BLaER1 (cell line): ENCODE measurements around the gene AIF1L.
A peak's percentile ranks its signal among the peaks of the same experiment; 100 is the strongest.

Experiments
- H3K27ac ChIP-seq: shearing (Covaris generic); formaldehyde crosslinking; 2 replicates; pipeline ENCODE4 v1.8.1; 2022
- H3K27me3 ChIP-seq: shearing (Covaris generic); formaldehyde crosslinking; 2 replicates; pipeline ENCODE4 v1.8.1; 2022
- H3K36me3 ChIP-seq: shearing (Covaris generic); formaldehyde crosslinking; 2 replicates; pipeline ENCODE4 v1.8.1; 2022
- H3K4me1 ChIP-seq: shearing (Covaris generic); formaldehyde crosslinking; 2 replicates; pipeline ENCODE4 v1.8.1; 2022
- H3K4me2 ChIP-seq: shearing (Covaris generic); formaldehyde crosslinking; 2 replicates; pipeline ENCODE4 v1.8.1; 2022
- H3K4me3 ChIP-seq: shearing (Covaris generic); formaldehyde crosslinking; 2 replicates; pipeline ENCODE4 v1.8.1; 2022
- H3K9ac ChIP-seq: shearing (Covaris generic); formaldehyde crosslinking; 2 replicates; pipeline ENCODE4 v1.8.1; 2022
- H3K9me3 ChIP-seq: shearing (Covaris generic); formaldehyde crosslinking; 2 replicates; pipeline ENCODE4 v1.8.1; 2022
- H4K20me1 ChIP-seq: shearing (Covaris generic); formaldehyde crosslinking; 2 replicates; pipeline ENCODE4 v1.8.1; 2022
- Cebpa-rat ChIP-seq: shearing (Covaris generic); IDR thresholded peaks from 2 replicates; pipeline ENCODE4 v1.8.1; 2022

The AIF1L gene

DNA sequence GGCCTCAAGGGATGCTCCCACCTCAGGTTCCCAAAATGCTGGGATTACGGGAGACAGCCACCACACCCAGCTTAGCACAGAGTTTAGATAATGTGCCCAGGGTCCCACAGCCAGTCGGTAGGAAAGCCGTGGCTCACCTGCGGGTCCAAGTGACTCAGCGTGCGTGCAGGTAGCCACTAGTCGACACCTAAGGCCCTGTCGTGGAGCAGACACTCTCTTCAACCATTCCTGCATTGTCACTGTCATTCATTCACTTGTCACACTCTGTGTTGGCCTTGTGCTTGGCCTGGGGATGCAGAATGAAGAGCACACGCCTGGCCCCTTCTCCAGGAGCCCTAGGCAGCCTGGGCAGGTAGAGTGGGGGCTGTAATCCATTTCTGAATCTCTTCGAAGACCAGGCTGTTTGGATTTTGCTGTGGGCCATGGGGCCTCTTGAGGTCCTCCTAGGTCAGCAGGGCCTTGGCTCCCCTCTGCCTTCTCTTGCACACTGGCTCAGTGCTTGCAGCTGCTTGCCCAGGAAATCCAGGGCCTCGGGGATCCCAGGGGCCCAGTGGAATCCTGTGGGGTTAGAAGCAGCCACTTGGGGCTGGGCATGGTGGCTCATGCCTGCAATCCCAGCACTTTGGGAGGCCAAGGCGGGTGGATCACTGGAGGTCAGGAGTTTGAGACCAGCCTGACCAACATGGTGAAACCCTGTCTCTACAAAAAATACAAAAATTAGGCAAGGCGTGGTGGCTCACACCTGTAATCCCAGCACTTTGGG is 6.1 kb upstream of the AIF1L start:
- Histone ChIP-seq H3K4me2 (no peak overlapping the region), H3K36me3 (no peaks in the 10 kb centered on the region), H3K27me3 (peaks cover 8% of the 10 kb centered on the region), H3K9me3 (no peaks in the 10 kb centered on the region), H3K27ac (no peak overlapping the region), H4K20me1 (no peaks in the 10 kb centered on the region), H3K4me3 (no peak overlapping the region), H3K9ac (no peak overlapping the region), H3K4me1 (peaks cover 19% of the 10 kb centered on the region)
- no peak for TF ChIP-seq Cebpa-rat

DNA sequence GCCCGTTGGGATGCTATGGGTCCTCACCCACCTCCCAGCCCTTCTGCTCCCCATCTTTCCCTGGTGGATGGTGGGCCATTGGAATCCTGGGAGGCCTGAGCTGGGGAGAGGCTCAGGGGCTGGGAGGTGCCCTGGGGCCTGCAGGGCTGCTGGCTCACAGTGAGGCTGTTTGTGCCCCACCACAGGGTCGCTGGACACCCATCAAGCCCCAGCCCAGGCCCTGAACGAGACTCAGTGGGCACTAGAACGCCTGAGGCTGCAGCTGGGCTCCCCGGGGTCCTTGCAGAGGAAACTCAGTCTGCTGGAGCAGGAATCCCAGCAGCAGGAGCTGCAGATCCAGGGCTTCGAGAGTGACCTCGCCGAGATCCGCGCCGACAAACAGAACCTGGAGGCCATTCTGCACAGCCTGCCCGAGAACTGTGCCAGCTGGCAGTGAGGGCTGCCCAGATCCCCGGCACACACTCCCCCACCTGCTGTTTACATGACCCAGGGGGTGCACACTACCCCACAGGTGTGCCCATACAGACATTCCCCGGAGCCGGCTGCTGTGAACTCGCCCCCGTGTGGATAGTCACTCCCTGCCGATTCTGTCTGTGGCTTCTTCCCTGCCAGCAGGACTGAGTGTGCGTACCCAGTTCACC is 4.9 kb upstream of the AIF1L start:
- TF ChIP-seq Cebpa-rat = no peak
- Histone ChIP-seq H3K9me3 (no peaks in the 10 kb centered on the region), H3K4me3 (no peak overlapping the region), H3K4me1 (peaks cover 21% of the 10 kb centered on the region), H3K27me3 (peaks cover 19% of the 10 kb centered on the region), H3K9ac (no peak overlapping the region), H3K4me2 (no peak overlapping the region), H3K27ac (no peak overlapping the region), H3K36me3 (no peaks in the 10 kb centered on the region), H4K20me1 (no peaks in the 10 kb centered on the region)

DNA sequence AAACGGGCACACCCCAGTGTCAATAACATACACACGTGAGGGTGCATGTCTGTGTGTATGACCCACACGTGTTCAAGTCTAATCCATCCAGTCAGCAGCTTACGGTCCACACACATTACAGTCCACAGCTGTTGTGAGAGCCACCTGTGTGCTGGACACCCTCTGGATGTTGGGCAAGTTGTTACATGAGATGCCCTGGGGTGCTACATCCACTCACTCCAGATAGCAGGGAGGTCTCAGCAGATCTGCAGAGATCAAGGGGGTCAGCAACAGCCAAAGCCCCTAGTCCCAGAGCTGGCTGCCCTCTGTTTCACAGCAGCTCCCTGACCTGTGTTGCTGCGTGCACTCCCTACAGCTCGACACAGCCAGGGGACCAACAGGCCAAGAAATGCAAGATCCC is 4.3 kb upstream of the AIF1L start:
- no peaks in the 10 kb centered on the region for H3K36me3 ChIP-seq
- H3K27ac ChIP-seq = no peak overlapping the region
- H3K4me3 ChIP-seq = no peak overlapping the region
- H3K9me3 ChIP-seq = no peaks in the 10 kb centered on the region
- no peak overlapping the region for H3K4me2 ChIP-seq
- H3K27me3 ChIP-seq = peaks cover 25% of the 10 kb centered on the region
- peaks cover 26% of the 10 kb centered on the region for H3K4me1 ChIP-seq
- H3K9ac ChIP-seq = no peak overlapping the region
- no peaks in the 10 kb centered on the region for H4K20me1 ChIP-seq
- no peak for TF ChIP-seq Cebpa-rat

DNA sequence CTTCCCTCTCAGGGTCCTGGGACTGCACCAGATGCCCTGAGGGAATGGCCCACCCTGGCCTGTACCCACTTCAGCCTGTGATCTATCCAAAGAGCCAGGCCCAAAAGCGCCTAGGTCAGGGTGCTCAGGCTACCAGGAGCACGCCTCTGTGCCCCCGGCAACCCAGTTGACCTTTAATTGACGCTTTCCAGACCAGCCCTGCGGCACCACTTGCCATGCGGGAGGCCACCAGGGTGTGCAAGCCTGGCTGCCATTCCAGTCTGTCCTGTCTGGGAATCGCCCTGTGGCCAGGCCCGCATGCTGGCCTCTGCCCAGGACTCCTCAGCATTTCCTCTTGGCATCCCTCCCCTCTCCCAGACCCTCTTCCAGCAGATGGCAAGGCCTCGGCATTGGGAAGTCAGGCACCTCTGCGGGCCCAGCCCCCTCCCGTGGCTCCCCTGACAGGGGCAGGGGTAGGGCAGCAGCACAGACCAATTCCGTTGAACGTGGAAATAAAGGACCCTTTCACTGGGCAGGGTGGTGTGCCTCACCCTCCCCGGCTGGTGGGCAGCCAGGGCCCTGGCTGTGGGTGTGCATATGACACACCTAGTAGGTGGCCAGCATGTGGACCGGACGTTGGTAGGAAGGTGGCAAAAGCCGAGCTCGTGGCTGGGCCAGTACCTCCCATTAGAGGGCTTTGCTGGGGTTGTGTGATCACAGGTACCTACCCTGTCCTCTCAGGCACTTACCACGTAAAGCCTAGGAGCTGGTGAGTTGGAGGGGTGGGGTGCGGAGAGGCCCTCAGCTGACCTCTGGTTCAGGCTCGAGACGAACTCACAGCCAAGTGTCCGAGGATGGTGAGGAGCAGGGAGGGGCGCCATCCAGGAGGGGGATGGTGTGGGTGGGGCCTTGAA is 3.5 kb upstream of the AIF1L start:
- H3K27ac ChIP-seq = no peak overlapping the region
- H3K9me3 ChIP-seq = no peaks in the 10 kb centered on the region
- no peak for TF ChIP-seq Cebpa-rat
- H3K36me3 ChIP-seq = no peaks in the 10 kb centered on the region
- H3K27me3 ChIP-seq = peaks cover 32% of the 10 kb centered on the region
- H3K4me1 ChIP-seq = peaks cover 28% of the 10 kb centered on the region
- no peak overlapping the region for H3K9ac ChIP-seq
- H4K20me1 ChIP-seq = no peaks in the 10 kb centered on the region
- no peak overlapping the region for H3K4me2 ChIP-seq
- no peak overlapping the region for H3K4me3 ChIP-seq

DNA sequence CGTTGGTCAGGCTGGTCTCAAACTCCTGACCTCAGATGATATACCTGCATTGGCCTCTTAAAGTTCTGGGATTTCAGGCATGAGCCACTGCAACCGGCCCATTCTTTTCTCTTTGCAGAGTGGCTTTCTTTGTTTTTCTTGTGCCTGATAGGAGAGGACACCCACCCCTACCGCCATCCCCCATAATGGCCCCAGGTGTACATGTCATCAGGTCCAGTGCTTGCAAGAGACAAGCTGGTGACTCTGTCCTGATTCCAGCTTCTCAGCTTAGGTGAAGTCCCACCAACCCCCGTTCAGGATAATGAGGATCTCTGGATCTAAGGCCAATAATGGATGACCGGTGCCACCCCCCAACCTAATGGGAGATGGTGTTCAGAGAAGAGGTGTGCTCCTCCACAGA is 2.3 kb upstream of the AIF1L start:
- H4K20me1 ChIP-seq = no peaks in the 10 kb centered on the region
- H3K4me3 ChIP-seq = no peak overlapping the region
- H3K27me3 ChIP-seq = peaks cover 37% of the 10 kb centered on the region
- H3K4me1 ChIP-seq = peaks cover 40% of the 10 kb centered on the region
- no peaks in the 10 kb centered on the region for H3K36me3 ChIP-seq
- no peak overlapping the region for H3K27ac ChIP-seq
- H3K9me3 ChIP-seq = no peaks in the 10 kb centered on the region
- no peak for TF ChIP-seq Cebpa-rat
- H3K9ac ChIP-seq = no peak overlapping the region
- H3K4me2 ChIP-seq = no peak overlapping the region

DNA sequence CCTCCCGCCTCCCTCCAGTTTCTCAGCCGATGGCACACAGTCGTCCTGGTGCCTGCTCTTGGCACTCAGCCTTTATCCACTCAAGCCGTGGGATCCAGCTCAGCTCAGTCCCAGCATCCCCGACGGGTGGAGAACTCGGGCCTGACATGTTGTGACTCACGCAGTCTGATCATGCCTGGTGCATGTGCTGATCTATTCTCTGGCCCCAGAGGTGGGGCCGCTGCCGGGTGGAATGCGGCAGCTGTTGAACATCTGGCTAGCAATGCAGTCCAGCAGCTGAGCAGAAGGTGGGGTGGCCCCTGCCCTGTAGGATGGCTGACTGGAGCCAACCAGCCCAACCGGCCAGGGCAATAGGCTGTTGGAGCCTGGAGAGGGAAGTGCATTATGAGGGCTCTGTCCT is 1.7 kb upstream of the AIF1L start:
- H4K20me1 ChIP-seq = no peaks in the 10 kb centered on the region
- TF ChIP-seq Cebpa-rat = no peak
- peaks cover 37% of the 10 kb centered on the region for H3K27me3 ChIP-seq

DNA sequence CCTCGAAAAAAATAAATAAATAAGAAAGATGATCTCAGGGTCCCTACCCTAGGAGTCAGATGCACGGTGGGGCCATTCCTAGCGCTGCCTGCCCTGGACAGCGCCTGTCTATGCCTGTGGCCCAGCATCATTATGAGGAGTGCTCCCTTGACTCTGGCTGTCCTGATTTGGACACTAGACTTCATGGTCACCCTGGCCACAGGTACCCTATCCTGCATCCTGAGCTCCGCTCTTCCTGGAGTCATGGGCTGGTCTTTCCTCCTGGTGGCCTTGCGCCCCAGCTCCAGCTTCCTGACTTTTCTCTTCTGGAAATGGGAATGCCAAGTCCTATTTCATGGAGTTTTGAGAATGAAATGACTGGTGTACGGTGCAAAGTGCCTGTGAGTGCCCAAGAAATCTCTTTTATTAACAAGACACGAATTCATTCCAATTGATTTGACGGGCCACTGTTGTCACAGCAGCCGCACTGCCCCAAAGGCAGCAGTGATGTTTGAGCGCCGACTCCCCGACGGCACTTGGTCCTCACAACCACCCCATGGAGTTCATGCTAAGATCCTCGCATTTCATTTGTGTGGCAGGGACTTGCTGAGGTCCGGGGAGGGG is 564 bp upstream of the AIF1L start:
- Histone ChIP-seq H3K27me3 (peaks cover 37% of the 10 kb centered on the region), H3K9me3 (no peaks in the 10 kb centered on the region), H4K20me1 (no peaks in the 10 kb centered on the region), H3K4me3 (peak overlapping the region; percentile 70), H3K9ac (peak overlapping the region; percentile 32; the same call in 1 of the 2 replicates), H3K27ac (no peak overlapping the region), H3K36me3 (no peaks in the 10 kb centered on the region), H3K4me2 (peak overlapping the region; percentile 62), H3K4me1 (peaks cover 51% of the 10 kb centered on the region)
- TF ChIP-seq Cebpa-rat = no peak

More for the DNA sequence above, 1.7 kb upstream of the AIF1L start:
- H3K27ac ChIP-seq = no peak overlapping the region
- H3K9me3 ChIP-seq = no peaks in the 10 kb centered on the region
- H3K4me2 ChIP-seq = no peak overlapping the region
- no peak overlapping the region for H3K9ac ChIP-seq
- H3K36me3 ChIP-seq = no peaks in the 10 kb centered on the region
- H3K4me3 ChIP-seq = no peak overlapping the region
- peaks cover 46% of the 10 kb centered on the region for H3K4me1 ChIP-seq

DNA sequence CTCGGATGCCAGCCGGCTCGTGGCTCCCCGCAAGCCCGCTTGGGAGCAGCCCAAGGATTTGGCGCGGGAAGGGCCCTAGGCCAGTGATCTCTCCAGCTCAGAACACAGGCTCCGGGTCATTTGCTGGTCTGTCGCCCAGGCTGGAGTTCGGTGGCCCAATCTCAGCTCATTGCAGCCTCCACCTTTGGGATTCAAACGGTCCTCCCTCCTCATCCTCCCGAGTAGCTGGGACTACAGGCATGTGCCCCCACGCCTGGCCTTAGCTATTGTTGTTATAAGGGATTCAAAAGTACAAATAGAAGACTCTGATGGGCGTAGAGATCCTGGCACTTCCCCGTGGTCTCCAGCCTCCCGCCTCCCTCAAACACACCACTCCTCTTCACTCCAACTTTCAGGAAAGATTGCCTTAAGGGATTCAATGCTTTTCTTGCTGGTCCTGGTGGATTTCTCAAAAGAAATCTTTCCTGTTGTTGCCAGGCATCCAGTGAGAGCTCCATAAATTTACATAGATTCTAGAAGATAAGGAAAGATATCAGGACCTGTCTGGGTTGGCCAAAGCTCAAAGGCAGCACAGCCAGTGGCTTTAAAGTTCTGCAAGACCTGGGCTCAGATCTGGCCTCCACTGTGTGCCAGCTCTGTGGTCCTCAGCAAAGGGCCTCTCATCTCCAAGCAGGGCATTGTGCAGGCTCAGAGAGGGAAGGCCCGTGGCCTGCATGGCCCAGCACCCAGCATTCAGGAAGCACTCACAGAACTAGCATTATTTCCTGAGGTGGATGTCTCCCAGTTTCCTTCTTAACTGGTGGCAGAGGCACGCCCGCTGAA is 1.0 kb downstream of the AIF1L start:
- Histone ChIP-seq H3K9ac (peak overlapping the region; percentile 64; the same call in 1 of the 2 replicates), H3K4me3 (peak overlapping the region; percentile 70), H3K27me3 (peaks cover 37% of the 10 kb centered on the region), H3K27ac (peak overlapping the region; percentile 36; the same call in 1 of the 2 replicates), H4K20me1 (no peaks in the 10 kb centered on the region), H3K36me3 (no peaks in the 10 kb centered on the region), H3K4me2 (peak overlapping the region; percentile 81), H3K4me1 (peaks cover 62% of the 10 kb centered on the region), H3K9me3 (no peaks in the 10 kb centered on the region)
- TF ChIP-seq Cebpa-rat = no peak

DNA sequence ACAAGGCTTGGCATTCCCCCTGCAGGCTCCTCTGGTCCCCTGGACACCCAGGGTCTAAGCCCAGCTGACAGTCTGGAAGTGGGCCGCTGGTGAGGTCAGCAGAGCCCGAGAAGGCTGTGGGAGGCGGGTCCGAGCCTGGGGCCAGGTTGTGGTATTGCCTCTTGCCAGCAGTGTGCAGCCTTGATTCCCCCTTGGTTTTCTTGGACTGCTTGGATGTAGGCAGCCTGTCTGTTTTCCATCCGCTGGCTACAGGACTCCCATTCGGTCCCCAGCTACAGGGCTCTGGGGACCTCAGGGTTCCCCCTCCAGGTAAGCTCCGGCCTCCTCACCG is 1.6 kb downstream of the AIF1L start:
- peak overlapping the region; percentile 30; the same call in 1 of the 2 replicates for H3K9ac ChIP-seq
- peak overlapping the region; percentile 81 for H3K4me2 ChIP-seq
- peaks cover 37% of the 10 kb centered on the region for H3K27me3 ChIP-seq
- H3K27ac ChIP-seq = no peak overlapping the region; the same call in 1 of the 2 replicates
- TF ChIP-seq Cebpa-rat = no peak
- peak overlapping the region; percentile 70; the same call in 1 of the 2 replicates for H3K4me3 ChIP-seq
- H4K20me1 ChIP-seq = no peaks in the 10 kb centered on the region
- H3K9me3 ChIP-seq = no peaks in the 10 kb centered on the region
- peaks cover 67% of the 10 kb centered on the region for H3K4me1 ChIP-seq
- no peaks in the 10 kb centered on the region for H3K36me3 ChIP-seq
